RPMI7951 (cell line): Measurements from ENCODE around the gene CDHR1. TPM values are rescaled to one million over a fixed set of nuclear protein-coding genes. Genes with fewer than 3 reads are reported as not detected.

Experiments
- DNase-seq: peaks from one replicate; pipeline ENCODE4 v3.0.0-alpha.2; 2012; ENCODE audit warnings: low read depth
- total RNA-seq: library from RNA; depleted of rRNA; stranded (reverse); fragments of >200 nt; shearing (Covaris generic); gene quantifications from 2 replicates; pipeline ENCODE4 v1.2.3, GENCODE V29; 2014

CDHR1 gene
- total RNA-seq, 1 experiment from 2014 or later = not detected

- no peak for DNase-seq
These were observed 36.0 kb downstream of the CDHR1 start for GRCh38 chr10:84230359-84230758.

- DNase-seq = no peak
These were observed 38.0 kb downstream of the CDHR1 start for GRCh38 chr10:84232376-84232775.

GRCh38 chr10:84233940-84234339 is 39.6 kb downstream of the CDHR1 start:
- DNase-seq = no peak

- no peak for DNase-seq
These were observed 40.1 kb downstream of the CDHR1 start for GRCh38 chr10:84234479-84234878.

- no peak for DNase-seq
These were observed 40.8 kb downstream of the CDHR1 start for GRCh38 chr10:84235096-84235495.

GRCh38 chr10:84236807-84237198 is 42.5 kb downstream of the CDHR1 start:
- no peak for DNase-seq

GRCh38 chr10:84237199-84238051 is 43.1 kb downstream of the CDHR1 start:
- no peak for DNase-seq

- DNase-seq = no peak
These were observed 44.6 kb downstream of the CDHR1 start for GRCh38 chr10:84238909-84239308.

GRCh38 chr10:84241185-84241790 is 47.0 kb downstream of the CDHR1 start, which contains the start of gene LRIT1:
Gene LRIT1 (minus strand): TSS chr10:84241546. CDS start chr10:84241439, 107 bp downstream.
- no peak for DNase-seq

- no peak for DNase-seq
These were observed 49.4 kb downstream of the CDHR1 start for GRCh38 chr10:84243759-84244158.

- peak; percentile 53 for DNase-seq
These were observed 50.4 kb downstream of the CDHR1 start, which contains the start of gene RGR for GRCh38 chr10:84244651-84245270. Gene RGR (plus strand): TSS chr10:84245053. CDS start chr10:84245091, 38 bp downstream.

- DNase-seq = no peak
These were observed 53.2 kb downstream of the CDHR1 start for GRCh38 chr10:84247496-84247895.

GRCh38 chr10:84248794-84249193 is 54.5 kb downstream of the CDHR1 start:
- no peak for DNase-seq

GRCh38 chr10:84254552-84255478 is 60.5 kb downstream of the CDHR1 start:
- DNase-seq = no peak

- DNase-seq = peak; percentile 35
These were observed 62.4 kb downstream of the CDHR1 start for GRCh38 chr10:84256510-84257342.

- no peak for DNase-seq
These were observed 63.1 kb downstream of the CDHR1 start for GRCh38 chr10:84257343-84258020.

GRCh38 chr10:84258034-84258695 is 63.8 kb downstream of the CDHR1 start:
- DNase-seq = peak; percentile 1

GRCh38 chr10:84261236-84261915 is 67.0 kb downstream of the CDHR1 start:
- DNase-seq = no peak
